Transverse colon (tissue), 4 donors: Measurements from ENCODE around the gene CLTRN. TPM values are rescaled to one million over a fixed set of nuclear protein-coding genes. Genes with fewer than 3 reads are reported as not detected.

ENCODE experiments used
- DNase-seq: peaks from one replicate; pipeline ENCODE4 v3.0.0-alpha.2; 2019
- H3K27ac ChIP-seq, 4 donors: fragments of 200-600 bp; sonication (generic); 2 replicates each; pipeline ENCODE4 v1.5.1; 2016 to 2018; ENCODE audit warnings: inconsistent platforms in 4 of 4
- H3K27me3 ChIP-seq: fragments of 200-600 bp; sonication (generic); 2 replicates; pipeline ENCODE4 v1.5.1; 2017; ENCODE audit warnings: inconsistent platforms
- H3K36me3 ChIP-seq, 4 donors: fragments of 200-600 bp; sonication (generic); 2 replicates each; pipeline ENCODE4 v1.5.1; 2017 to 2019; ENCODE audit warnings: inconsistent platforms in 4 of 4
- H3K4me1 ChIP-seq, 4 donors: fragments of 200-600 bp; sonication (generic); 2 replicates each; pipeline ENCODE4 v1.5.1; 2017 to 2020; ENCODE audit warnings: inconsistent platforms in 4 of 4
- H3K4me3 ChIP-seq, 4 donors: fragments of 200-600 bp; sonication (generic); 1 replicate in 1 of 4; 2 replicates in 3 of 4; pipeline versions ENCODE4 v1.5.1 to v1.6.1; 2017 to 2019; ENCODE audit warnings: inconsistent platforms in 4 of 4
- H3K9me3 ChIP-seq, 2 donors: fragments of 200-600 bp; sonication (generic); 2 replicates each; pipeline ENCODE4 v1.5.1; 2017 to 2019; ENCODE audit warnings: inconsistent platforms in 2 of 2
- CTCF ChIP-seq, 5 experiments: fragments of 200-600 bp in 3 of 5; fragments of 450-650 bp in 2 of 5; sonication (generic) in 3 of 5; IDR thresholded peaks; 1 replicate in 2 of 5; 2 replicates in 3 of 5; pipeline ENCODE4 v1.5.1; 2016 to 2017; ENCODE audit warnings: antibody characterized with exemption in 5 of 5, inconsistent platforms in 3 of 5, mild to moderate bottlenecking in 2 of 5, moderate library complexity in 1 of 5
- EP300 ChIP-seq: sonication (generic); formaldehyde crosslinking; IDR thresholded peaks from one replicate; pipeline ENCODE4 v1.6.1; 2017; ENCODE audit warnings: antibody characterized with exemption, low read depth
- POLR2A ChIP-seq: fragments of 450-650 bp; IDR thresholded peaks from one replicate; pipeline ENCODE4 v1.6.1; 2016; ENCODE audit warnings: antibody characterized with exemption, mild to moderate bottlenecking, moderate library complexity
- POLR2AphosphoS5 ChIP-seq, 3 donors: sonication (generic); formaldehyde crosslinking; IDR thresholded peaks; one replicate each; pipeline ENCODE4 v1.6.1; 2016; ENCODE audit warnings: antibody characterized with exemption in 3 of 3
- WGBS, 2 donors: methylation state at CpG; one replicate each; pipeline ENCODE4 v1.1.5; 2018; ENCODE audit warnings: low coverage in 1 of 2; 5-methylcytosine and 5-hydroxymethylcytosine counted together
- in situ Hi-C, 4 donors: fragments of 200-750 bp; cut with MboI; loops; one replicate each; pipeline versions ENCODE4 v1.15.0 to v1.15.1; 2017; ENCODE audit warnings: low sequenced_read_pairs in 3 of 4, low pct_ligation_motif_present in 1 of 4, low pct_unique_long_range_greater_than_20kb in 1 of 4
- intact Hi-C: fragments of 100-400 bp; cut with DNase I; formaldehyde crosslinking; loops from one replicate; pipeline ENCODE4 v1.15.1; 2023; ENCODE audit warnings: low total_unique reads
- total RNA-seq, 4 donors: library from RNA; depleted of rRNA; stranded (reverse); fragments of >200 nt; gene quantifications; one replicate each; pipeline ENCODE4 v1.1.0, GENCODE V29; 2016

Gene CLTRN
- total RNA-seq, 4 donors from 2014 or later: 0.48 TPM; not detected in 3

- no peaks in the 10 kb centered on the region for H3K36me3 ChIP-seq
- in situ Hi-C loops: no loop called here
- H3K27ac ChIP-seq: no peak overlapping the region
- H3K27me3 ChIP-seq: no peaks in the 10 kb centered on the region
- no peak overlapping the region for H3K4me3 ChIP-seq
- no peak for TF ChIP-seq POLR2AphosphoS5 (IDR thresholded peaks at IDR 0.05)
- TF ChIP-seq POLR2A: no peak
- no peak for TF ChIP-seq CTCF (IDR thresholded peaks at IDR 0.05)
- TF ChIP-seq EP300: no peak
- no peak for DNase-seq
- WGBS, 2 donors: 63% methylated on average over 4 of the region's 4 CpGs; no CpG with 5 or more reads in 1 of the 2 donors
- no peaks in the 10 kb centered on the region for H3K9me3 ChIP-seq
- intact Hi-C loops: no loop called here
- H3K4me1 ChIP-seq: no peaks in the 10 kb centered on the region
Observed at GRCh38 chrX:15599461-15599860, 65.1 kb downstream of the CLTRN start.

GRCh38 chrX:15598026-15598425, 66.6 kb downstream of the CLTRN start:
- no peaks in the 10 kb centered on the region for H3K36me3 ChIP-seq
- WGBS, 2 donors: 67% methylated on average over 3 of the region's 3 CpGs; no CpG with 5 or more reads in 1 of the 2 donors
- intact Hi-C loops (no loop called here), in situ Hi-C loops (no loop called here)
- H3K27ac ChIP-seq: no peak overlapping the region
- H3K9me3 ChIP-seq: no peaks in the 10 kb centered on the region
- no peak for TF ChIP-seq EP300
- DNase-seq: no peak
- H3K27me3 ChIP-seq: no peaks in the 10 kb centered on the region
- no peaks in the 10 kb centered on the region for H3K4me1 ChIP-seq
- no peak overlapping the region for H3K4me3 ChIP-seq

- H3K4me3 ChIP-seq: no peak overlapping the region
- H3K9me3 ChIP-seq: no peaks in the 10 kb centered on the region
- intact Hi-C loops: no loop called here
- no peak for DNase-seq
- in situ Hi-C loops: no loop called here
- 63% methylated on average over 2 of the region's 2 CpGs; no CpG with 5 or more reads in 1 of the 2 donors for WGBS, 2 donors
- no peaks in the 10 kb centered on the region for H3K4me1 ChIP-seq
- H3K36me3 ChIP-seq: no peaks in the 10 kb centered on the region
- no peaks in the 10 kb centered on the region for H3K27me3 ChIP-seq
- no peak overlapping the region for H3K27ac ChIP-seq
- TF ChIP-seq POLR2A (no peak), POLR2AphosphoS5 (IDR thresholded peaks at IDR 0.05) (no peak), EP300 (no peak), CTCF (IDR thresholded peaks at IDR 0.05) (no peak)
Observed at GRCh38 chrX:15594371-15594770, 70.2 kb downstream of the CLTRN start.

- WGBS, 2 donors: 46 to 59% methylated on average over 3 to 5 of the region's 5 CpGs
- no peak for TF ChIP-seq CTCF (IDR thresholded peaks at IDR 0.05)
- TF ChIP-seq POLR2A: no peak
- TF ChIP-seq POLR2AphosphoS5 (IDR thresholded peaks at IDR 0.05): no peak
- TF ChIP-seq EP300: no peak
- intact Hi-C loops: no loop called here
- no peak for DNase-seq
- H3K4me1 ChIP-seq: peaks cover 0 to 3% (median 0%) of the 10 kb centered on the region in 4 donors
- H3K4me3 ChIP-seq: no peak overlapping the region
- H3K9me3 ChIP-seq: no peaks in the 10 kb centered on the region
- no peaks in the 10 kb centered on the region for H3K27me3 ChIP-seq
- H3K27ac ChIP-seq: peak overlapping the region; percentile 28 to 56 (median 49)
- H3K36me3 ChIP-seq: no peaks in the 10 kb centered on the region
- in situ Hi-C loops: no loop called here
Observed at GRCh38 chrX:15579778-15580747, 84.5 kb downstream of the CLTRN start.

Other genes with a start within 250 kb of the CLTRN start
- 10 to 100 TPM in 2 of 4 donors, 1 to 10 TPM in 1, not detected in 1; 10.0 to 85.8 (median 11.6) TPM for gene PIR, start 171.5 kb downstream of the CLTRN start, total RNA-seq
- 1 to 10 TPM; 1.1 to 5.9 (median 3.4) TPM for gene BMX, start 164.0 kb downstream of the CLTRN start, total RNA-seq
- gene ACE2, start 63.8 kb downstream of the CLTRN start, total RNA-seq: 10 to 100 TPM; 10.5 to 50.4 (median 32.1) TPM
- gene CA5B, start 73.5 kb upstream of the CLTRN start, total RNA-seq: 10 to 100 TPM in 1 of 4 donors, 1 to 10 TPM in 3; 1.1 to 69.3 (median 4.7) TPM
- gene ZRSR2, start 125.7 kb upstream of the CLTRN start, total RNA-seq: 100 to 1,000 TPM in 1 of 4 donors, 10 to 100 TPM in 1, 1 to 10 TPM in 1, not detected in 1; 5.3 to 263 (median 12.4) TPM
- gene AP1S2, start 190.0 kb upstream of the CLTRN start, total RNA-seq: 10 to 100 TPM; 26.2 to 27.6 (median 26.7) TPM